T-helper 17 cell (primary cell): Measurements from ENCODE around the gene PPRC1. TPM values are rescaled to one million over a fixed set of nuclear protein-coding genes. Genes with fewer than 3 reads are reported as not detected.

ENCODE experiments used
- ATAC-seq: fragments of 150-1000 bp; cut with Tn5 transposase; 2 replicates; pipeline ENCODE4 v1.10.0; 2021; ENCODE audit warnings: mild to moderate bottlenecking, moderate library complexity
- DNase-seq, 3 donors: peaks; one replicate each; pipeline versions ENCODE4 v3.0.0 to v3.0.0-alpha.2; 2020 to 2021
- H3K9me3 ChIP-seq: one replicate; pipeline ENCODE4 v1.7.0; 2013; ENCODE audit warnings: low read length, mild to moderate bottlenecking; ENCODE audit not compliant: control insufficient read depth, poor library complexity, severe bottlenecking
- H3K27ac Mint-ChIP-seq: one replicate; pipeline ENCODE4 v1.8.0; 2022; ENCODE audit warnings: mild to moderate bottlenecking, moderate library complexity, mixed read lengths
- H3K27me3 Mint-ChIP-seq: one replicate; pipeline ENCODE4 v1.8.0; 2022; ENCODE audit warnings: mixed read lengths
- H3K36me3 Mint-ChIP-seq: one replicate; pipeline ENCODE4 v1.8.0; 2022; ENCODE audit warnings: low read depth, mixed read lengths
- H3K4me1 Mint-ChIP-seq: one replicate; pipeline ENCODE4 v1.8.0; 2022; ENCODE audit warnings: mild to moderate bottlenecking, mixed read lengths
- H3K4me3 Mint-ChIP-seq: one replicate; pipeline ENCODE4 v1.8.0; 2022; ENCODE audit warnings: mild to moderate bottlenecking, moderate library complexity, mixed read lengths
- total RNA-seq, 4 donors: library from RNA in 2 of 4; stranded (reverse) in 2 of 4; gene quantifications; one replicate each; pipeline ENCODE4 v1.2.3 and lab custom pipeline; 2022 to 2026

PPRC1 gene, protein sequence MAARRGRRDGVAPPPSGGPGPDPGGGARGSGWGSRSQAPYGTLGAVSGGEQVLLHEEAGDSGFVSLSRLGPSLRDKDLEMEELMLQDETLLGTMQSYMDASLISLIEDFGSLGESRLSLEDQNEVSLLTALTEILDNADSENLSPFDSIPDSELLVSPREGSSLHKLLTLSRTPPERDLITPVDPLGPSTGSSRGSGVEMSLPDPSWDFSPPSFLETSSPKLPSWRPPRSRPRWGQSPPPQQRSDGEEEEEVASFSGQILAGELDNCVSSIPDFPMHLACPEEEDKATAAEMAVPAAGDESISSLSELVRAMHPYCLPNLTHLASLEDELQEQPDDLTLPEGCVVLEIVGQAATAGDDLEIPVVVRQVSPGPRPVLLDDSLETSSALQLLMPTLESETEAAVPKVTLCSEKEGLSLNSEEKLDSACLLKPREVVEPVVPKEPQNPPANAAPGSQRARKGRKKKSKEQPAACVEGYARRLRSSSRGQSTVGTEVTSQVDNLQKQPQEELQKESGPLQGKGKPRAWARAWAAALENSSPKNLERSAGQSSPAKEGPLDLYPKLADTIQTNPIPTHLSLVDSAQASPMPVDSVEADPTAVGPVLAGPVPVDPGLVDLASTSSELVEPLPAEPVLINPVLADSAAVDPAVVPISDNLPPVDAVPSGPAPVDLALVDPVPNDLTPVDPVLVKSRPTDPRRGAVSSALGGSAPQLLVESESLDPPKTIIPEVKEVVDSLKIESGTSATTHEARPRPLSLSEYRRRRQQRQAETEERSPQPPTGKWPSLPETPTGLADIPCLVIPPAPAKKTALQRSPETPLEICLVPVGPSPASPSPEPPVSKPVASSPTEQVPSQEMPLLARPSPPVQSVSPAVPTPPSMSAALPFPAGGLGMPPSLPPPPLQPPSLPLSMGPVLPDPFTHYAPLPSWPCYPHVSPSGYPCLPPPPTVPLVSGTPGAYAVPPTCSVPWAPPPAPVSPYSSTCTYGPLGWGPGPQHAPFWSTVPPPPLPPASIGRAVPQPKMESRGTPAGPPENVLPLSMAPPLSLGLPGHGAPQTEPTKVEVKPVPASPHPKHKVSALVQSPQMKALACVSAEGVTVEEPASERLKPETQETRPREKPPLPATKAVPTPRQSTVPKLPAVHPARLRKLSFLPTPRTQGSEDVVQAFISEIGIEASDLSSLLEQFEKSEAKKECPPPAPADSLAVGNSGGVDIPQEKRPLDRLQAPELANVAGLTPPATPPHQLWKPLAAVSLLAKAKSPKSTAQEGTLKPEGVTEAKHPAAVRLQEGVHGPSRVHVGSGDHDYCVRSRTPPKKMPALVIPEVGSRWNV (N-terminal part only)
- 10 to 100 TPM; 38.3 to 41.0 TPM for total RNA-seq
- 61.9 to 82.7 reads per million in 2 donors for total RNA-seq (lab: John Stamatoyannopoulos, UW)

DNA sequence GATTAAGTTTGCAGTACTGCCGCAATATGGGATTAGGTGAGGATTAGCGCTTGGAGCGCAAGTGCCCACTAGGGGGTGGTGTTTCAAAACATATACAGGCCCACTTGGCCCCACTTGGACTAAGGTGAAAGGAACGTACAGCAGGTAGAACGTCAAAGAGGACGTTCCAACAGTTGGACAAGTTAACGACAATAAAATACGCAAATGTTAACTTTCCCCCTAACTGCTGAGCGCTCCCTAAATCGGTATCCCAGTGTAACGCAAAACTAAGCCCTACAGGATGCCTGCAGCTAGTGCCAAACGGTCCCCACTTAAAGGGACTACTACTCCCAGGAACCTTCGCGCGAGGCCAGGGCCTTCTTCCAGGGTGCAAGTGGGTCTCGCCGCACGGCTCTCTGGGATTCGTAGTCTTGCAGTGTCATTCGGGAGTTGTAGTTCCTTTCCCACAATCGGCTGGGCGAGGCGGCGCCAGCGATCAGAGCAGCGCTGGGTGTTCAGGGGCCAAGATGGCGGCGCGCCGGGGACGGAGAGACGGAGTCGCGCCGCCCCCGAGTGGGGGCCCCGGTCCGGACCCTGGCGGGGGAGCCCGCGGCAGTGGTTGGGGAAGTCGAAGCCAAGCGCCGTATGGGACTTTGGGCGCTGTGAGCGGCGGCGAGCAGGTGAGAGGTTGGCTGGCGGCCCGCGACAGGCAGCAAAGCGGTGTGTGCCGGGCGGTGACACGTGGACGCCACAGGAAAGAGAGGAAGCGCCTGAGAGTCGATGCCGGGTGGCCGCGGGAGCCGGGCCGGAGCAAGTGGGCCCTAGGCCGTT, at the start of gene PPRC1:
TSS of gene PPRC1 (plus strand) at position 478 of the 810 bp plus-strand sequence. CDS start at position 507, 29 bp downstream.
- Mint-ChIP-seq H3K36me3 (peaks cover 2% of the 10 kb centered on the region), H3K4me1 (peaks cover 35% of the 10 kb centered on the region), H3K4me3 (peak within 1 kb of the TSS; percentile 99), H3K27ac (peak within 1 kb of the TSS; percentile 93), H3K27me3 (no peaks in the 10 kb centered on the region)
- ATAC-seq, result peak; percentile 96
- DNase-seq, result peak; percentile 91 to 95 (median 94)
- H3K9me3 ChIP-seq, result no peaks in the 10 kb centered on the region

DNA sequence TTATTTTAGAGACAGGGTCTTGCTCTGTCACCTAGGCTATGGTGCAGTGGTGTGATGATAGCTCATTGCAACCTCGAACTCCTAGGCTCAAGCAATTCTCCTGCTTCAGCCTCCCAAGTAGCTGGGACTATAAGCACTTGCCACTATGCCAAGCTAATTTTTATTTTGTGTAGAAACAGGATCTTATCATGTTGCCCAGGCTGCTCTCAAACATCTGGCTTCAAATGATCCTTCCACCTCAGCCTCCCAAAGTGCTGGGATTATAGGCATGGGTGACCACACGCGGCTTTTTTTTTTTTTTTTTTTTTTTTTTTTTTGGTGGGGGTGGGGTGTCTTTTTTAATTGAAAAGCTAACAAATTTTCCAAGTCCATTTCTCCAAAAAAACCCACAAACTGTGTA, 49.3 kb upstream of the PPRC1 start:
- no peak overlapping the region for H3K27ac Mint-ChIP-seq
- no peaks in the 10 kb centered on the region for H3K9me3 ChIP-seq
- no peaks in the 10 kb centered on the region for H3K27me3 Mint-ChIP-seq
- no peak overlapping the region for H3K4me3 Mint-ChIP-seq
- ATAC-seq, result no peak
- peaks cover 2% of the 10 kb centered on the region for H3K36me3 Mint-ChIP-seq
- peaks cover 5% of the 10 kb centered on the region for H3K4me1 Mint-ChIP-seq
- DNase-seq, result no peak

DNA sequence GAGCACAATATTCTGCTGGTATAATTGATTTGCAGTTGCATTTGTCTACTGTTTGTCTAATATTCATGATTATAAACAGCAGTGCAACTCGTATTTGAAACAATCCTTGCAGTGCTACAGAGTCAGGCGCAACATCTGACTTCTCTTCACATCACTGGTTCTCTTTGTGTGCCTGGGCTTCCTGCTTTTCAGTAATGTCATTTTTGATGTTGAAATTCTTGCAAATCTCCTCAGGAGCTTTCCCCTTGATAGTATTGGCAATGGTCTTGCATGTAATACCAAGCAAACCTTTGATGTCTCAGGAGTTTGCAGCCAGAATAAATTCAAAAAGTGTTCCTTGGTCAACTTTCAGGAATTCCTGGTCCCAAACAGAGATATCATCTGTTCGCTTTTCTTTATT, 47.5 kb upstream of the PPRC1 start:
- DNase-seq (no peak), ATAC-seq (no peak)
- peaks cover 2% of the 10 kb centered on the region for H3K36me3 Mint-ChIP-seq
- H3K27ac Mint-ChIP-seq, result no peak overlapping the region
- no peaks in the 10 kb centered on the region for H3K27me3 Mint-ChIP-seq
- no peaks in the 10 kb centered on the region for H3K9me3 ChIP-seq
- H3K4me1 Mint-ChIP-seq, result peaks cover 5% of the 10 kb centered on the region
- no peak overlapping the region for H3K4me3 Mint-ChIP-seq

DNA sequence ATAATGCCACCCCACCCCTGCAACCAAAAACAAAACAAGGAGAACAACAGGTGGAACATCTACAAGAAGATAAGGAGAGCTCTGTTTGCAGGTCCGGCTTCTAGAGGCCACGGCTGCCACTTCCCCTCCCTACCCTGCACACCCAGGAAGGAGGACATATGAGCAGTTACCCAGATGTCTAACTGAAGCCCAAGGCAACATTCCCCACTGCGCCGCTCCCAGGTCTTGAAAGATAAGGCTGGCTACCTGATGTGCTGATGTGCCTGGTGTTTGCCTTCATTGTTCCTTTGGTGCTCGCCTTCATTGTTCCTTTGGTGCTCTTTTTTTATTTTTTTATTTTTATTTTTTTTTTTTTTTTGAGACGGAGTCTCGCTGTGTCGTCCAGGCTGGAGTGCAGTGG, 46.6 kb upstream of the PPRC1 start:
- Mint-ChIP-seq H3K27ac (no peak overlapping the region), H3K4me1 (peaks cover 5% of the 10 kb centered on the region), H3K36me3 (peaks cover 2% of the 10 kb centered on the region), H3K4me3 (no peak overlapping the region), H3K27me3 (no peaks in the 10 kb centered on the region)
- no peaks in the 10 kb centered on the region for H3K9me3 ChIP-seq
- ATAC-seq (no peak), DNase-seq (no peak)

DNA sequence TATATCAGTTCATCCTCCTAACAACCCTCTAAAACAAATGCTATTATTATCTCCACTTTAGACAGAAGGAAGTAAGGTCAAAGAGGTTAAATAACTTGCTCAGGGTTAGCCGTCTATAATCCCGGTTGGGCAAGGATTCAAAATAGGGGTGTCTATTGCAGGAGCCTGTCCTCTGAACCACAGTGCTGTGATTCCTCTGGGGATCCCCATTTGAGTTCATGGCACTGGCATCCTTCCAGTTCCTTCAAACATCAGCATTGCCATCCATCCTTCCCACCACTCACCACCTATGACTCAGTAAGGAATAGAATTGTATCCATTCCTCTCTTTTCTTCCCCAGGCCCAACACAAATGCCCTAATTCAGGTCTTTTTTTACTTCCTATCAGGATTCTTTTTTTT, 42.1 kb upstream of the PPRC1 start:
- Mint-ChIP-seq H3K4me3 (no peak overlapping the region), H3K4me1 (peaks cover 5% of the 10 kb centered on the region)

DNA sequence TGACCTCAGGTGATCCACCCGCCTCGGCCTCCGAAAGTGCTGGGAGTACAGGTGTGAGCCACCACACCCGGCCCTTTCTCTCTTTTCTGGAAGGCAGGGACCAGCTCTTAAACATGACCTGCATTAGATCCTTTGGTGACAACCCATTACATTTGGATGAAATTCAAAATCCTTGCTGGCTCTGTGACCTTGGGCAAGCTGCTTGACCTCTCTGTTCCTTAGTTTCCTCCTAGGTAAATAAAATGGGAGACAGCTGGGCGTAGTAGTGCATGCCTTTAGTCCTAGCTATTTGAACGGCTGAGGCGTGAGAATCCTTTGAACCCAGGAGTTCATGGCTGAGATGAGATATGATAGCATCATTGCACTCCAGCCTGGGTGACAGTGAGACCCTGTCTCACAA, 36.4 kb upstream of the PPRC1 start:
- H3K27me3 Mint-ChIP-seq, result no peaks in the 10 kb centered on the region

More for the DNA sequence above, 42.1 kb upstream of the PPRC1 start:
- peak overlapping the region; percentile 34 for H3K27ac Mint-ChIP-seq
- ATAC-seq (no peak), DNase-seq (no peak)
- peaks cover 2% of the 10 kb centered on the region for H3K36me3 Mint-ChIP-seq
- no peaks in the 10 kb centered on the region for H3K27me3 Mint-ChIP-seq
- H3K9me3 ChIP-seq, result no peaks in the 10 kb centered on the region

DNA sequence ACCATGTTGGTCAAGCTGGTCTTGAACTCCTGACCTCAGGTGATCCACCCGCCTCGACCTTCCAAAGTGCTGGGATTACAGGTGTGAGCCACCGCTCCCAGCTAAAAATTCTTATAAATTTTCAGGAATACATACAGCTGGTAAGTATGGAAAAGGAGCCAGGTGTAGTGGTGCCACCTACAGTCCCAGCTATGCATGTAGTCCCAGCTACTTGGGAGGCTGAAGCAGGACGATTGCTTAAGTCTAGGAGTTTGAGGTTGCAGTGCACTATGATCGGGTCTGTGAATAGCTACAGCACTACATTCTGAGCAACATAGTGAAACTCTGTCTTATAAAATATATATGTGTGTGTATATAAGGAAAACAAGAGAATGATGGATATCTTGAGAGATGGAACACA, 31.7 kb upstream of the PPRC1 start:
- no peaks in the 10 kb centered on the region for H3K9me3 ChIP-seq
- Mint-ChIP-seq H3K4me1 (peaks cover 11% of the 10 kb centered on the region), H3K27ac (no peak overlapping the region), H3K27me3 (no peaks in the 10 kb centered on the region), H3K36me3 (no peaks in the 10 kb centered on the region), H3K4me3 (no peak overlapping the region)
- no peak for DNase-seq
- no peak for ATAC-seq

More for the DNA sequence above, 36.4 kb upstream of the PPRC1 start:
- DNase-seq, result no peak
- ATAC-seq, result no peak
- Mint-ChIP-seq H3K4me1 (no peaks in the 10 kb centered on the region), H3K27ac (no peak overlapping the region), H3K4me3 (no peak overlapping the region), H3K36me3 (no peaks in the 10 kb centered on the region)
- no peaks in the 10 kb centered on the region for H3K9me3 ChIP-seq

DNA sequence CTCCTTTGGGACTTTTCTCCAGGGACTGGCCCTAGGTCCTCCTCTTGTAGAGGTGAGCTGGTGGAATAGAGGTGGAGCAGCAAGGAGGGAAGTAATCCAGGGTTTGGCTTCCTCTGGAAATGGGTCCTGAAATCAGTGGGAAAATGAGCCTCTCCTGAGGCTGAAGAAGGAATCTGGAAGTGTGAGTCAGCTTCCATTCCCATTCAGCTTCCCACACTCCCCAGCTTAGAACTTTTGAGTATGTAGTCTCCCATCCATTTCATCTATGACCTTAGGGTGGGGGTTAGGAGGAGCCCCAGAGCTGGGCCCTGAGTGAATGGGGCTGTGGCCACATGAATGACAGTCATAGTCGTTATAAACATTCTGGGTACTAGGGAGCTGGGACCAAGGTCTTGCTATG, 30.4 kb upstream of the PPRC1 start:
- DNase-seq, result no peak
- ATAC-seq, result no peak
- no peaks in the 10 kb centered on the region for H3K9me3 ChIP-seq
- Mint-ChIP-seq H3K4me3 (no peak overlapping the region), H3K27me3 (no peaks in the 10 kb centered on the region), H3K27ac (peak overlapping the region; percentile 24), H3K36me3 (no peaks in the 10 kb centered on the region), H3K4me1 (peaks cover 12% of the 10 kb centered on the region)

DNA sequence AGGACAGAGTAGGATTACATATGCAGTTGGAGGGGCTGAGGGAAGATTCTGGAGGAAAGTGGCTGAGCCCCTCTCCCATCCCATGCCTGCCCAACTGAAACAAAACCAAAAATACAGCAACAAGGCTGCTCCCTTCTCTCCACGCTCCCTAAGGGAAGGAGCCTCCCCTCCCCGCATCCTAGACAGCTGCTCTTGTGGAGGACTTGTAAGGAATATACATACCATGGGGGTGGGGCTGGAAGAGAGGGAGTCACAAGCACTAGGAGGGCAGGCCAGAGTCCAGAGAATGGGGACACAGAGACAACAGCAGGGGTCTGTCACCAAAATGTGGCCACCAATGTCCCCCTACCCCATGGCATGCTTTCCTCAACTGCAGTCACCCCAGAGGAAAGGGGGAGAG, 25.8 kb upstream of the PPRC1 start:
- ATAC-seq (no peak), DNase-seq (no peak)
- peak overlapping the region; percentile 45 for H3K27ac Mint-ChIP-seq
- H3K36me3 Mint-ChIP-seq, result peaks cover 2% of the 10 kb centered on the region
- H3K27me3 Mint-ChIP-seq, result no peaks in the 10 kb centered on the region
- H3K4me1 Mint-ChIP-seq, result peaks cover 25% of the 10 kb centered on the region
- H3K9me3 ChIP-seq, result no peaks in the 10 kb centered on the region
- no peak overlapping the region for H3K4me3 Mint-ChIP-seq

DNA sequence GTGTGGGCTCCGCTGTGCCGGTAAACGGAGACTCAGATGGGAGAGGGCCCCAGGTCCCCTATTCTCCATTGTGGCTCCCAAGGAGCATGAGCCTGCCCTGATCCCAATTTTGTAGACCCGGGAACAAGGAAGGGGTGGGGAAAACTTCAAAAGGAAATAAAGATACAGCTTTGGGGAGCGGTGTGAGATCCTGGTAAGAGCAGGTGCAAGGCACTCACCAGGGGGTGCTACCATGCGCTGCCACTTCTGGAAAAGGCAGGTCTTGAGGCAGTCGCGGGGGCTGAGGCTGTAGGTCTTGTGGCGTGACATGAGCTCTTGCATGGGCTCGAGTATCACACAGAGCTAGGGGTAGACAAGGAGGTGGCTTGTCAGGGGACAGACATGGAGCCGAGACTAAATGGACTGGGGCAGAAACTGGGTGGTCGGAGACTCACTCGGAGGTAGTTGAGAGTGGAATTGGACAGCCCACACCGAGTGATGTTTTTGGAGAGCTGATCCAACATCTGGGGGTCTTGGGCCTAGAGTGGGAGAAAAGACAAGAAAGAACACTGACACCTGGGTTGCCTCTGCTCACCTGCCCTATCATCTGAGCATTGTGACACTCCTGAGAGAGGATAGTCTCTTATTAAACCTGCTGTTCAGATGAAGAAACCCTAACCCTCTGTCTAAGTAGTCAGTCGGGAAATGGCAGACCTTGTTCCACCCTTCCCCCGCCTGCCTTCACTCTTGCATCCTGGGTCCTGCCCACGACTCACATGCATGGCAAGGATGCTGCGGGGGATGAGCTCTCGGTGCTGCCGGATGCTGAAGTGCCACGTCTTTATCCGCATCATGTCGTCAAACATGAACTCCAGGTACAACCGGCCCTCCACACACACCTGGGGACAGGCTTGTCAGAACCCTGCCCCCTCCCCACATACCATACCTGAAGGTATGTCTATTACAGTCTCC, 23.4 kb upstream of the PPRC1 start:
- Mint-ChIP-seq H3K27me3 (no peaks in the 10 kb centered on the region), H3K36me3 (peaks cover 2% of the 10 kb centered on the region), H3K27ac (peak overlapping the region; percentile 32), H3K4me1 (peaks cover 38% of the 10 kb centered on the region), H3K4me3 (no peak overlapping the region)
- no peaks in the 10 kb centered on the region for H3K9me3 ChIP-seq
- DNase-seq, result no peak
- no peak for ATAC-seq

DNA sequence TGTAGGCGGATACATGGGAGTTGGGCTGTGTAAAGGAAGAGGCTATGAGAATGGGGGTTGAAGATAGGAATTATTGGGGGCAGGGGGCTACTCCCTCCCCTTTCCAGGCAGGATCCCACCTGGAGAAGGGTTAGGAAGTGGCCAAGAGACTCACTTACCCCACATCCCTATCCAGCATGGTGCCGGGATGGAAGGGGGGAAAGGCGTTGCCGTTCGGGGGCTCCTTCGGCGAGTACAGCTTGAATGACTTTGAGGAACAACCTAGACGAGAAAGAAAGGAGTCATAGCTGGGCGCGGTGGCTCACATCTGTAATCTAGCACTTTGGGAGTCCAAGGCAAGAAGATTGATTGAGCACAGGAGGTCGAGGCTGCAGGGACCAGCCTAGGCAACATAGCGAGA, 21.6 kb upstream of the PPRC1 start:
- Mint-ChIP-seq H3K4me1 (peaks cover 40% of the 10 kb centered on the region), H3K36me3 (peaks cover 2% of the 10 kb centered on the region), H3K27ac (peak overlapping the region; percentile 32), H3K27me3 (no peaks in the 10 kb centered on the region), H3K4me3 (no peak overlapping the region)
- no peaks in the 10 kb centered on the region for H3K9me3 ChIP-seq
- no peak for DNase-seq
- no peak for ATAC-seq
